HG02981 (cell line): ENCODE results near the gene IMMP2L.

ENCODE experiments used
- ATAC-seq: cut with Tn5 transposase; IDR thresholded peaks from one replicate; pipeline ENCODE4 v1.9.1; 2021; ENCODE audit warnings: mild to moderate bottlenecking, moderate library complexity; ENCODE audit not compliant: unreplicated experiment

The IMMP2L gene

GRCh38 chr7:110775046-110775445 lies 787.2 kb downstream of the IMMP2L start:
- no peak for ATAC-seq

GRCh38 chr7:110774071-110774470 lies 788.2 kb downstream of the IMMP2L start:
- ATAC-seq: no peak

DNA sequence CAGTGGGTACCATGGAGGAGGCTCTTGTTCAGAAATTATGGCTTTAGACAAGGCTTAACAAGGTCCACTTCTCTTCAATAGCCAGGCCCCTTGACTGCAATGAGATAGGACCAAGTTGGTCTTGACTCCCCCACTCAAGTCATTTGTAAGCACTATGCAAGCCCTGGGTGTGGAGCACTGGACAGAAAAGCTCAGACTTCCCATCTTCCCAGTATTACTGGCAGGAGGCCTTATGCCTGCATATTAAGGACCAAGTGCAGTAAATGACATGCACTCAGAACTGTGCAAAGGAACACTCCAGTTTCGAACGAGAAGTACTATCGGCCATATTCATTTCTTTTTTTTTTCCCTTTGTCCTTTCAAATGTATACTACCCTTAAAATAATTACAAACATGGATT lies 789.7 kb downstream of the IMMP2L start:
- ATAC-seq: no peak

DNA sequence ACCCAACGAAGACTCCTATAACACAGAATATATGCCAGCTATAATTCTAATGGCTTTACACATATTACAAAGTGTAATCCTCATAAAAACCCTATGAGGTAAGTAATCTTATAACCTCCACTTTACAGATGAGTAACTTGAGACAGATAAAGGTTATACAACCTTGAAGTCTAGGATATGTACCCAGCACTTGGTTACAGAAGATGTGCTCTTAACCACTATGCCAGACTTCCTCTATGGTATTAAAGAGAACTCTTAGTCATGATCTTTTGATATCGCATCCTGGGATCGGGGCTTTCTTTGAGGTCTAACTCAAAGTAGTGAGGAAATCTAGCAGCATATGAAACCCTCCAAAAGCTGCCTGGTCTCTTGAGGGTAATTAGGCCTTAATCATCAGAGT lies 790.6 kb downstream of the IMMP2L start:
- ATAC-seq: no peak

DNA sequence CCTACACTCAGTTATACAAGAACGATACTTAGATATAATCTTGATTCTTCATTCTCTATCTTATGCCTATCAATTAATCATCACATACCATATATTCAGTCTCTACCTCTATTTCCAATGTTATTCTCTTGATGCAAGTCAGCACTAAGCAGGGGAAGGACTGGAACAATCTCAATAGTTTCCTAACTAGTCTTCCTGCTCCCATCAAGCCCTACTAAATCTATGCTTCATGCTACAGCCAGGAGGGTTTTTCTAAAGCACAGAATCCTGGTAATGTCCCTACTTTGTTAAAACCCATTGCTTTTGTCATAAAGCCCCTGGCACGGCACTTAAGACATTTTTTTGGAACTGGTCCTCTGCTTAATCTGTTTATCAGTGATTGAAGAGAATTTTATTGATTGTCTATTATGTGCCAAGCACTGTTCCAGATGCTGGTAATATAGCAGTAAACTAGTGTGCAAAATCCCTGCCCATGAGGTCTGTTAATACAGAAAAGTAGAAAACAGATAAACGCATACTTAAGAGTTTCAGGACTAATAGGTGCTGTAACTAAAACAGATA lies 794.7 kb downstream of the IMMP2L start:
- ATAC-seq: no peak

GRCh38 chr7:110766864-110767263 lies 795.4 kb downstream of the IMMP2L start:
- ATAC-seq: no peak

DNA sequence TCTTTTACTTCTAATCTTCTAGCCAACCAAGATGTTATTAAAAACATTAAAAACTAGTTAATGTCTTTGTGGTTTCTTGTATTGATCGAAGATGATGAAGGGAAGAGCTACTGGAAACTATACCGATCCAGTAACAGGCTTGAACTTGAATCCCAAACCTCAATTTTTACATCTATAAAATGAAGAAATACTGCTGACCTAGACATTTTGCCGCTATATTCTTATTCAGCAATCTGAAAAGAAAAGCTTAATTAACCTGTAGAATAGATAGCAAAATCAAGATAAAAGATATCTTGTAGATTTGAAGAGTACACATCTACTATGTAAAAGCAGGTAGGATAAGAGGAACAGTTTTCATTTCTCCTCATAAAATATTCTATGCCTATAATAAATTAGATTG lies 797.4 kb downstream of the IMMP2L start:
- no peak for ATAC-seq

DNA sequence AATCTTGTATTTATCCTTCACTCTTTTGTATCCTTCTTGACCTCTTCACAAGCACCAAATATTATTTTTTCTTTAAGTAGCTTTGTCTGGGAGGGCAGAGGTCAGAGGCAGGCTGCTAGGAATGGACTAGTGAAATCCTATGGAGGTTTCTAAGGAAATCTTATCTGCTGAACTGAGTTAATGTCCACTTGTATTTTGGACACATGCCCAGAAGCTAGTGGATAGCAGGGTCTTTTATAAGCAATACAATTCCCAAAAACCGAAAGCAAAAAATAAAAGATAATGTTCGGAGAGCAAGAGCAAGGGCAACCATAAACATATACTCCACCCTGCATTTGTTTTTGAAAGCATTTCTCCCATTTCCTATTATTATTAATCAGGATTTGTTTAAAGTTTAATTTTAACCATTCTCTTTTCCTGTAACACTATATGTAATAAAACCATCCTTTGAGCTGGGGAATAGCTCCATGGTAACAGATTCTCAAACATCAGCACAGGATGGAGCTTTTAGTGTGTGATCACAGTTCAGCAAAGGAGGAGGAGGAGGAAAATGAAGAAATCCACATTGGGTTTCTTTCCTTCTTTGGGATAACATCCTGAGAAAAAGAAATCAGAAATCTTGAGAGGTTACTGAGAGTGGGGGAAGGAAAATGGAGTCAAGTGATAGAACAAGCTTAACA lies 799.6 kb downstream of the IMMP2L start:
- no peak for ATAC-seq

DNA sequence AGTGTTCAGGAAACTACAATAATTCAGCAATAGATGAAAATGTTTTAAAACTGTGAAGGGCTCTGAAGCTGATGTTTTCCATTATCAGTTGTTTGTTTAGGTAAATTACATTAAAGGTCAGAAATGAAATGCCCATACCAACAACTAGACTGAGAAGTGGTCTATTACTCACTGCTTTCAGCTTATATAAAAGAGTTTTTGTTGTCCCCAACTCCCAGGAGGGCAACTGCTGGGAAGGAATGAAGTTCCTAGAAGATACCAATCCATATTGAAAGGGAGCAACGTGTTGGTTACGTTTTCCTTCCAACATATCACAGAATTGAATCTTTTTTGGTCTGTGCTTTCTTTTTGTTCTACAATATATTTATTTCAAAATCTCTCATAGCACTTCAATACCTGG lies 802.0 kb downstream of the IMMP2L start:
- ATAC-seq: no peak

DNA sequence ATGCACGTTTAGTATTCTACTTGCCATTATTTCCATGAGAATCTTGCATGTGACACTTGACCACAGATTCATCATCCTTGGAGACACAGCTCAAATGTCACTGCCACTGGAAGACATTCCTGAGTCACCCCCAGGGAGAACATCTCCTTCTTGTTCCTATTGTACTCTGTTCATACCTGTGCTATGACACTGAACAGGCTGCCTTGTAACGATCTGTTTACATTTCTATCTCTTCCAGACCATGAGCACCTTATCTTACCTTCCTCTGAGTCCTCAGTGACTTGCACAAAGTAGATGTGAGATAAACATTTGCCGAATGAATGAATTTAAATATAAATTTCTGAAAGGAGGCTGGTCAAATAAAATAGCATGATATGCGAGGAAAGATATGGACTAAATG lies 803.2 kb downstream of the IMMP2L start:
- no peak for ATAC-seq

- no peak for ATAC-seq
These were observed 807.6 kb downstream of the IMMP2L start for GRCh38 chr7:110754649-110755048.

DNA sequence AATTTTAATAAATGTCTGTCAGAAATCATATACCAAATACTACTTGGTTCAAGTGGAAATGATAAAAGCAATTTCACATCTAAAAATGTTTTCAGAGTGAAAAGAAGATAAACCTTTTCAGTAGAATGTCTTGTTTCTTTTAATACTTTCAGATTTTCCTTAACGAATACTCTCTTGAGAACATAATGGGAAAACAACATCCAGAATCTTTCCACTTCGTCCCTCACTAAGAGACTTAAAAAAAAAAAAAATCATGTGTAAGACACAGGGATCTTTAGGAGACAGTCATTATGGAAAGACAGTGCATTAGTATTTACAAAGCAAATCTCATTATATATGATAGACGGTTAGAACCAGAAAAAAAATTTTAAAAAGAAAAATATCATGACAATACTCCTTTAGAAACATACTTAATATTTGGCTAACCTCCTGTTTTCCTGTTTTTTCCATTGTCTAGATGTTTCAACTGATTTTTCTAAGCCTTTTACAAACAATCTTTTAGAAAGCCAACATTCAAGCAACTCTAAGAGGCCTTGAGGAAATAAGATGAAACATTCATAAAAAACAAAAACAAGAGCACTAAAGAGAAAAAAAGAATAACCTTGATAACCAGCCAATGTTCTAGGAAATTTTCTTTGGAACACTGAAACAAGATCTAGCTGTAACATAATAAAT lies 811.2 kb downstream of the IMMP2L start:
- ATAC-seq: no peak

DNA sequence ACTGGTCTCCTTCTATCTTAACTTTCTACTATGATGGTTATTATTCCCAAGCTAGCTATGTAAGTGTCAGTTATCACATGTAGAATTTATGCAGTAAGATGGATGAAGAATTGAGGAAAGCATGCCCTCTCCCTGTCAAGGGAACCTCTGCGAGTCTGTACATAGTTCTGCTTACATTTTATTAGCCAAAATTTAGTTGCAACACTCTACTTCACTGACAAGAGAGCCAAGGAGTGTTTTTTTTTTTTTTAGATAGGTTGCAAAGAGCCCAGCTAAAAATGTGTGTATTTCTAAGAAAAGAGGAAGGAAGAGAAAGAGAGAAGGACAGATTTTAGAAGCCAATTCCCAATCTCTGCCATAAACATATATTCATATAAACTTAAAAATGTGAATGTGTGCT lies 829.1 kb downstream of the IMMP2L start:
- no peak for ATAC-seq

DNA sequence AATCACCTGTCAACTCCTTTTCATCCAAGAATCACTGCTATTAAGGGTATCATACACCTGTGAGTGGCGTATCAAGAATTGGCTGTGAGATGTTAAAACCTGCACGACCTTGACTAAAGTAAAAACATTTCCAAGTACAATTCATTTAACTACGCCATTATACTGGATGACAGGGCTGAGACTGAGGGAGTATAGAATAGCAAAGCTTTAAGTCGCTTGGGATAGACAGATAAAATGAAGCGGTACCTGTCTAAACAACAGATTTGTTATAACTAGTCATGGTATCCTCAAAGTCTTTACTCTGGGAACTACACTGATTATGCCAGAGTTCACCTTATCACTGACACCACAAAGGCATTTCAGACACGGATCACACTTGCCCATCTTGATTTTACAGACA lies 837.5 kb downstream of the IMMP2L start:
- ATAC-seq: no peak

DNA sequence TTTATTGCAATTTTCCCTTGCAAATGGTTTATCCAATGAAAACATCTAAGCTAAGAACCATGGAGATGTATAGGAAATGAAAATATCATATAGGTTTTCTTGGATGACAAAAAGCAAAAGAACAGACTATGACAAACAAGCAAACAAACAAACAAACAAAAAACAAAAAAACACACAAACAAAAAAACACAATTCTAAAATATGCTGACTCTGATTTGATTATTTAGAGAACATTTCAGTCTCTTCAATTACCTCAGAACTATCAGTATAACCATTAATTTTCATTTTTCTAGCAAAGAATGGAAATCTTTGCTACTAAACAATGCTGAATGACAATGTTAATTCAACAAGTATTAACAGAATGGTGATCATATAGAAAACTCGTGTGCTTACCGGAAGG lies 840.9 kb downstream of the IMMP2L start:
- no peak for ATAC-seq

- ATAC-seq: no peak
These were observed 841.7 kb downstream of the IMMP2L start for GRCh38 chr7:110720626-110721025.

DNA sequence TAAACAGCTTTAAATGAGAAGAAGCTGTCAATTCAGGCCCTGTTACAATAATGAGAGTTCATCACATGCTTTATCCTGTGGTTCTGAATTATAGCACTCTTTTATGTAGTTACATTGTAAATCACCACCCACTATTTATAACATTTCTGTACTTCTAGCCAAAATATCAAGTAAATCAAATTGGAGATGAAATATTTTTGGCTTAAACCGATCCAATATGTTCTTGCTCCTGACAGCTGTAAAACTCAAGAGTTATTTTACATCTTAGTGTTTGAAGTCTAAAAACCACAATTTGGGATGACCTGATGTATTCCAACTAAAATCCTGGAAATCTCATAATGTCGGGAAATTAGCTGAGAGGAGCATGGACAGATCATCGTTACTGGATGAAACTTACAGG lies 842.6 kb downstream of the IMMP2L start:
- no peak for ATAC-seq

DNA sequence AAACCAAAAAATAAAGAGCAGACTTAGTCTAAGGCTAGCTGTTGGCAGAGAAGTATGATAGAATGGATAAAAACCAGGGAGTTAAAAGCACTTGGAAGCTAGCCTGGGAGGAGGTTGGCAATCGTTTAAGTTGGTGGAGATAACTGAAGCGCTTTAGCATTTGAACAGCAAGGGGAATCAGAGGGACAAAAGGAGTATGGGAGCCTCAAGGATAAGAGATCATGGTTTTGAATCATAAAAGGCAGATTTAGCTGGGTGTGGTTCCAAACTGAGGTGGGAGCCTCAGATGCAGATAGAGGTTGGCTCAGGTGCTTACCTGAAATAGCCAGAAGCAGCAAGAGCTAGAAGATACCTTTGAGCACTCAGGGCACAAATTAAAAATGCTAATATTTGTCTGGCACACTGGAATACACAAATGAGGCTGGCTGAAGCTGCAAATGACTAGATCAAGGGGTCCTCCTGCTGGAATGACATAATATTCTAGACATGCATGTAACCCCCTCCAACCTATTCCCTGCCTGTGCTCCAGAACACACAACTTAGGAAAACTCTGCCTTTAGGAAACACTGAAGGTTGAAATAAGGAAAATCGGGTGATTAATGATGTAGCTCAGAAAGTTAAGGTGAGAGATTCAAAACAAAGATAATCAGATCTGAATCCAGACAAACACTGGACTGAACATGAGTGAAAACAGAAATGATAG lies 843.6 kb downstream of the IMMP2L start:
- no peak for ATAC-seq

DNA sequence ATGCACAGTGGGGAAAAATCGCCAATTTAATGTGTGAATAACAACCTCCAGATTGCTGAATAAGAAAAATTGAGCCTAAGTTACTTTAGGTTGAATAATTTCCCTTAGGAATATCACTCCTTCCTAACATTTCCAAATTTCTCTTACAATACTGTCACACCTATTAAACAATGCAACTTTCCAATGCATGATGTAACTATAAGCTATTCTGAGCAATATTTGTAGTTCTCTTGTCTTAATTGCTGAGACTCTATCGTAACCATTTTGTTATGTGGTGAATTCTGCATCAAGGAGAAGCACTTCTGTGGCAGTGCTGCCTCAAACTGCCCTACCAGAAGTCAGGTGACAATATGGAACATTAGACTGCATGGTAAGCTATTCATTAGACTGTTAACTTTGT lies 858.1 kb downstream of the IMMP2L start:
- no peak for ATAC-seq

- ATAC-seq: no peak
These were observed 863.7 kb downstream of the IMMP2L start for GRCh38 chr7:110698576-110698975.

DNA sequence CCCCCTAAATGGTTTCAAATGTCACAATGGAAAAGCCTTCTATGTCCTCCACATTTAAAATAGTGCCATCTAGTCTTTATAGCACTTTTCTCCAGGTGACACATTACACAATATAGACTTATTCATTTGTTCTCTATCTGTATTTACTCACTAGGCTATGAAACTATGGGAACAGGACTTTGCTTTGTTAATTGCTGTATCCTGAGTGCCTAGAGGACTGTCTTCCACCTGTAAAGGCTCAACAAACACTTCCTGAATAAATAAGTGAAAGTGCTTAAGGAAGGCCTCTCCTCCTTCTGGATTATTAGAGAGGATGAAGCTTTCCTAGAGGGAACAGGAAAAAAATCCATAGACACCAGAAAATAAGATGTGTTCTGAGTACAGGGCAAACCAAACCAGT lies 868.9 kb downstream of the IMMP2L start:
- ATAC-seq: no peak

GRCh38 chr7:110688908-110689307 lies 873.4 kb downstream of the IMMP2L start:
- ATAC-seq: no peak
